ENCODE results near the gene DPP6.
A peak's percentile ranks its signal among the peaks of the same experiment; 100 is the strongest.
"Not testable (repeated sequence)": the region's sequence is repeated elsewhere in the genome, so short reads cannot be mapped to it uniquely, and the experiment has no call there.

DPP6 gene

DNA sequence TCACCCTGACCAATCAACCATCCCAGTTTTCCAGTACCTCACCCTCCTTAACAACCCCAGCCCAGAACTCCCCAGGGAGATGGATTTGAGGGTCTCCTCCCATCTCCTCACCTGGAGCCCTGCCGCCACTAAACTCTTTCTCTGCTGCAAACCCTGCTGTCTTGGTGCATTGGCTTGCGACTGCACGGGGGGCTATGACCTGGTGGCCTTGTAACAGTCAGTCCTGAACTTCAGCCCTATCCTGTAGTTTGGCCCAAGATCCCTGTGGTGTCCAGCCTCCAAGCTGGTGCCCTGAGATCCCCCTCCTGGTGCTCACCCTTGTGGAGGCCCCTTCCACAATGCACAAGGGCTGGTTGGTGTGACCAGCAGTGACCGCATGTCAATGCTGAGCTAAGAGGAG lies 858.8 kb downstream of the DPP6 start:
- no peak for DNase-seq (ENCODE audit: low spot score)

DNA sequence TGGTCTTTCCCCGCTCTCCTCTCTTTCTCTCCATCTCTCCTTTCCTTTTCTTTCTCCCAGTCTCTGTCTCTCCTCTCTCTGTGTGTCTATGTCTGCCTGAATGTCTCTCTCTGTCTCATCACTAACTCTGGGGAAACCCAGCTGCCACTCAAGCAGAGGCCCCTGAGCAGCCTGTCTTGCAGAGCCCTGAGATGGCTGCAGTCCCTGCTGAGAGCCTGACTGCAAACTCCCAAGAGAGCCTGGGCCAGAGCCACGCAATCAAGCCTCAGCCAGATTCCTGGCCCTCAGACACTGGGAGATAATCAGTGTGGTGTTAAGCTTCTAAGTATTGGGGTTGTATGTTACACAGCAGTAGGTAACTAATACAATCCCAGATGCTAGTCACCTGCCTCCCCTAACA lies 859.2 kb downstream of the DPP6 start:
- no peak for DNase-seq (ENCODE audit: low spot score)

DNA sequence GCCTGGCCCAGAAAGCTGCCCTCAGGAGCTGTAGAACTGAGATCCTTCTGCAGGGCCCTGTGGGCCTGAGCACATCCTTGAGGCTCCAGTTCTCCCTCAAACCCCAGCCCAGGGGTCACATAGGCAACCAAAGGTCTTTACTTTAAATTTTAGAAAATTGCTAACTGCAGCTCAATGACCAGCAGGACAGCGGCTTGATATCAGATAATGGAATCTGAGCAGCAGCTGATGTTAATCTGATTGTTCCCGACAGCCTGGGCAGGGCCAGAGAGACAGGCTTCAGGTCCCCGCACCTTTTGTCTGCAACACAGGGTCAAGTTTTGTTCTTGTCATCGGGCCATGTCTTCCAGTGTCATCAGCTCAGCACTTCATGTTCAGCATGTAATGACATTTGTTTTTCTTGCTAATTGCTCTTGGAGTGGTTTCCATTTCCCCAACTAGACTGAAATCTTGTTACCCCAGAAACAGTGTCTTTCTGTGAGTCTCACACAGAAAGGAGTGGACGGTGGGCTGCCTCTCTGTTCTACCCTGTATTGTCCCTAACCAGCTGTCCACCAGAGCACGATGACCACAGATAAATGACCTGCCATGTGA lies 859.8 kb downstream of the DPP6 start:
- DNase-seq (ENCODE audit: low spot score) = no peak

DNA sequence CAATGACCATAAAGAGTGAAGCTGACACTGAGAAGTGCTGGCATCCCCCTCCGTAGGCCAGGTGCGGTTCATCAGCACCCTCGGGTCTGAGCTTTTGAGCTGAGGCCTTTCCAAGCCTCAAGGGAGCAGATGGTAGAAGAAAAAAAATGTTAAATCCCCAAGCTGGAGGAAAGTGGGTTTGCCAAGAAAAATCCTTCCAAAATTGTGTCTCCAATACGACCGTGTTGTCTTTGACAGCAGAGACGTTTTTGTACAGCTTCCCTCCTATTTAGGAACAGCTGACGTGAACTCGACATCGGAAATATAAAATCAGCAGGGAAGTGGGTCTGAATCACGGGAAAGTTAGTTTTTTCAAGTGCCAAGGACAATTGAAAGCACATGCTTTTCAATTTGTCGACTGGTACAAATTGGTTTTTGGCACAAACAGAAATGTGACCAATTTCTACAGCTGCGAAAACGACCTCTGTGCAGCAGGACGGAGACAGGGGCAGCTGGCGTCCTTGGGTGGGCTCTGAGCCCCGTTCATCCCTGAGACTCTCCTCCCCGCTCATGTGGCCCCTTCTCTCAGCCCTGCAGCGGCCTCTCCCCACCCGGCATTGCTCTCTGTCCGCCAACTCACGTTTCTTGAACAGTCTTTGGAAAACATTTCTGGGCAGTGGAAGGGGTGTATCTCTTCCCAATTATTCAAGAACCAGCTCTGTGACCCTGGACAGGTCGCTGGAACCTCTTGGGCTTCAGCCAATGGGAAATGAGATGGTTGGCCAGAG lies 860.9 kb downstream of the DPP6 start:
- no peak for DNase-seq (ENCODE audit: low spot score)

DNA sequence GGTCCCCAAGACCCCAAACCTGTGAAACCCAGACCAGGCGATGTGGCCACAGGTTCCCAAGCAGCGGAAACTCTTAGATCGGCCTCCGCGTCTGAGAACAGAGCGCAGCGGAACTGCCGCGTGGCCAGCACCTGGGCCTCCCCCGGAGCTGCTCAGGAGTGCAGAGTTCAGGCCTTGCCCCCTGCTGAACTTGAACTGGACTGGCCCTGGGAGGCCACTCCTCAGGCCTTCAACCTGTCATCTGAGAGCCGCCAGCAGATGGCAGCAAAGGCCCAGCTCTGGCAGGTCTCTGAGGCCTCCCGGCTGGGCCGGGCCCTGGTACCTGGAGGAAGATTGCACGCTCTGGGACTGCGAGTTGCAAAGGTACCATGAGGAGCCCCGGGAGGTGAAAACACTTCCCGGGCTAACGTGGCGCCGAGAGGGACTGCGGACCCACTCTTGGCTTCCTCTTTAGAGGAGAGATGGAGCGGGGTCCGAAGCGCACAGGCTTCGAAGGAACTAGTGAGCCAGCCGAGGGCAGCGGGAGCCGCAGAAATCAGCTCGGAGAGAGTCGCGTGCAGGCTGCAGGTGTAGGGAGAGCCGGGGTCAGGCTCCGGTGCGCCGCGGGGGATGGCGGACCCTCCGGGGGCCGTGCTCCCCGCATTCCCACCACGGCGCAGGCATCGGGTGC lies 861.6 kb downstream of the DPP6 start:
- peak; percentile 90 for DNase-seq (ENCODE audit: low spot score)

DNA sequence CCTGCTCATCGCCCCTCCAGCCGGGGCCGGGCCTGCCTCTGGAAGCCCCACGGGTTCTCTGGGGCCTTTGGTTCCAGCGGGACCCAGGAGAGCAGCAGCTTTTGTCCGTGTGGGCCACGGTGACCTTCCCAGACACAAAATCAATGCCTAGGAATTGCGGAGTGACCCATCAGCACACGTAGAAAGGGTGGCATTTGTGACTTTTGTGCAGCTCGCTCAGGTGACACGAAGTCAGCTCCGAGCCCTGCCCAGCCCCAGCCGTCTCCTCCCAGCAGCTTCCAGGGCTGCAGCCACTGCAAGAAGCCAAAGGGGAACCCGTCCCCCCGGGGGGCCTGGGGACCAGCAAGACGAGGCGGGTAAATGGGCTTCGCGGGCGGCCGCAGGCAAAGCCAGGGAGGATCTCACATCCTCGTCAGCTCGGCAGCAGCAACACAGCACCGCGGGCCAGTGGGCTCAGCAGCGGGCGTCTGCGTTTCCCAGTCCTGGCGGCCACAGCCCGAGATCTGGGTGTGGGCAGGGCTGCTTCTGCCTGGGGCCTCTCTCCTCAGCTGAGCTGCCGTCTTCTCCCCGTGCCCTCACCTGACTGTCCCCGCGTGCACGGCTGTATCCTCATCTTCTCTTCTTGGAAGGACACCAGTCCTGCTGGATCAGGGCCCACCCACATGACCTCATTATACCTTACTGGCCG lies 862.3 kb downstream of the DPP6 start:
- no peak for DNase-seq (ENCODE audit: low spot score)

DNA sequence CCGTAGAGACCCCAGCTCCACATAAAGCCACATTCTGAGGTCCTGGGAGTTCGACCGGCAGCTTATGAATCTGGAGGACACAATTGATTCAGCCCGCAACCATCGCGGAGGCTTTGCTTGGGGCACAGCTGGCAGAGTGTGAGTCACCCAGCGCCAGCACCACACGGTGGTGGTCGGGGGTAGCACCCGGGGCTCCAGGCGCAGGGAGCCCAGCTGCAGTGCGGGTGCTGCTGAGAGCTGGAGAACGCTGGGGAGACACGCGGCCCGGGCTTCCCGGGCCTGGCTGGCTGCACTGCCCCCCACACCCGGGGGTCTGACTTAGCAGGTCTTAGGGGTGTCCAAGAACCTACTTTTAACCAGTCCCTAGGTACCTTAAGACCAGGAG lies 862.8 kb downstream of the DPP6 start:
- DNase-seq (ENCODE audit: low spot score) = no peak

DNA sequence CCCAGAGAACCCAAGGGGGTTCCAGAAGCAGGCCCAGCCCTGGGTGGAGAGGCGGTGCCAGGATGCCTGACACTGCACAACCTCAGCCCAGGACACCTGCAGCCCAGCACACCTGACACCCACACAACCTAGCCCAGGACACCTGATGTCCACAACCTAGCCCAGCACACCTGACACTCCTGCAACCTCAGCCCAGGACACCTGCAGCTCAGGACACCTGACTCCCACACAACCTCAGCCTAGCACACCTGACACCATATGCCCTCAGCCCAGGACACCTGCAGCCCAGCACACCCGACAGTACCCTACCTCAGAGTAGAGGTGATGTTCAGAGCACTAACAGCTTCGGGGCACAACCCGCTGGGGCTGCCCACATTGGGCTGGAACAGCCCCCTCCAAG lies 863.4 kb downstream of the DPP6 start:
- DNase-seq (ENCODE audit: low spot score) = no peak

DNA sequence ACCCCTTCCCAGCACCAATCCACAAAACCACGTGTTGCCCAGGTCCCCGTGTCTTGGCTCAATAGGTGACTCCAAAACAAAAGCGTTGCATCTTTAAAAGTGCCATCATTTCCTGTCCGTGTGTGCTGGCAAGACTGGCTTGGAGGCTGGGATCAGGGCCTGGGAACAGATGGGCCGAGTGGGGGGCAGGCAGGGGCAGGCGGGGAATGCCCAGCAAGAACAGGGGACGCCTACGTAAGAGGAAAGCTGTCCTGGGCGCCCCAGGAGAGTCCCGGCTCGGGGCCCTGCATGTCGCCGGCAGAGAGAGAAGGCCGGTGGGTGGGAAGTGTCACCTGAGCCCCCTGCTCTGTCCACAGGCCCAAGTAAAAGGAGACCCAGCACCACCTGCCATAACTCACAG lies 864.2 kb downstream of the DPP6 start:
- no peak for DNase-seq (ENCODE audit: low spot score)

DNA sequence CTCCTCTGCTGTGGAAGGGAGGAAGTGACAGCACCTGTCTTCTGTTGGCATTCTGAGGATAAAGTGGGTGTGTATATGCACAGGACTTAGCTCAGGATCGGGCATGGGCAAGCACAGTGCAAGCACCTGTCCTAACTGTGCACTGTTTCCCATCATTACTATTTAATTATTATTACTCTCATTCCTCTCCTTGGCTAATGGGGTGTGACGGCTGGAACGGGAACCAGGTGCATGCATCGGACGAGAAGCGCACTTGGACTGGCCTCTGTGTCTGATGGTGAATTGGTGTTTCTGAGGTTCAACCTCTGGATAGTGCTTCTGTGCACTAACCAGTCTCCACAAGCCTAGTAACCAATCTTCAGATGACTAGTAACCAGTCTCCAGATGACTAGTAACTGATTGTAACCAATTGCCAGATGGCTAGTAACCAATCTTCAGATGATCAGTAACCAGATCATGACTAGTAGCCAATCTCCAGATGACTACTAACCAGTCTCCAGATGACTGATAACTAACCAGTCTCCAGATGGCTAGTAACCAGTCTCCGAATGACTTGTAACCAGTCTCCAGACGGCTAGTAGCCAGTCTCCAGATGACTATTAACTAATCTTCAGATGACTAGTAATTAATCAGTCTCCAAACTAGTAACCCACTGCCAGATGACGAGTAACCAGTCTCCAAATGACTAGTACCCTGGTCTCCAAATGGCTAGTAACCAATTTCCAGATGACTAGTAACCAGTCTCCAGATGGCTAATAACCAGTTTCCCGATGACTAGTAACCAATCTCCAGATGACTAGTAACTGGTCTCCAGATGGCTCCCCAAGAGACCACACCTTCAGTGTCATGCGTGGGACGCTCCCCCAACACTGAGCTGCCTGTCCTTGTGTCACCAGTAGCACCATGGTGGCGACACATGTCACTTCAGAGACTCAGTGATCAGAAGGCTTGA lies 864.9 kb downstream of the DPP6 start:
- DNase-seq (ENCODE audit: low spot score) = no peak

DNA sequence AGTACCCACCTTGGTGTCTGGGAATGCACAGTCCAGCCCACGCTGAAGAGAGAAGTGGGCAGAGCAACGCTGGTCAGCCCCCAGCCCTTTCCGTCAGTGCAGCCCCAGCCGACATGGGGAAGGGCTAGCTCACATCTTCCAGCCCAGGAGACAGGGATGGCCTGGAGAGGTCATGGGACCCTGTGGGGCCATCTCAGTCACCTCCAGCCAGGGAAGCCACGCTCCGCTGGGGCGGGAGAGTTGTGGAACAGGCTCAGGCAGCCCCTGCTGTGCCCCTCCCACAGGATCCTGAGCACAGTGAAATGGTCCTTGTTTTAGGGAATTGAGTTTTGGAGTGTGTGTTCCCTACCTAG lies 865.6 kb downstream of the DPP6 start:
- no peak for DNase-seq (ENCODE audit: low spot score)

DNA sequence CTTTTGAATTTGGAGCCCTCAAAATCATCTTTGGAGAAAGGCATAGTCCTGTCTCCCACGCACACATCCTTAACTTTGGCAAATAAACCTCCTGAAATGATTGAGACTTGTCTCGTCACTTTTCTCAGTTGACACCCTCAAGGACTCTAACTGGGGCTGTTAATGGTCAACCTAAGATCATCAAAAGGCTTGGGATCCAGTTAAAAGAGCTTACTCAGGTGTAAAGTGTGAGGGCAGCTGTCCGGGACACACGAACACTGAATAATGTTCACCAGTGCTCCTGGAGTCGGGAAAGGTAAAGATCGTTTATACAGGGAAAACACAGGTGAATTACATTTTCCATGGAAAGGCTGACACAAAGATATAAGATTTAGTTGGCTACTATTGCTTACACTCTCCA lies 866.1 kb downstream of the DPP6 start:
- no peak for DNase-seq (ENCODE audit: low spot score)

DNA sequence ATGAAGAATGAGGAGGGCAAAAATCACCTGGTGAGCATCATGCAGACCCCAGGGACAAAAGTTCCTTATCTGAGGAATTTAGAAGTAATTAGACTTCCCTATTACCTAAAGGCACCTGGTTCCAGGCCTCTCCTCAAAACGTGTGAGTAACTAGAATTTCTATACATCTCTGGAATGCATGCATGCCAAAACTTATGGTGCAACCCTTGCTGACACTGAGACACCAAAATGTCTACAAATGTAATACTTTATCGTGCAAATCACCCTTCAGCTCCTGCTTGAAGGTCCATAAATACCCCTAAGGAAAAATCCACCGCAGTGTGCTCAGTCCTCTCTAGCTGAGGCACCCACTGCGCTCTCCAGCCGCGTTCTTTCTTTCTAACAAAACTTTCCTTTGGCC lies 866.5 kb downstream of the DPP6 start:
- no peak for DNase-seq (ENCODE audit: low spot score)

DNA sequence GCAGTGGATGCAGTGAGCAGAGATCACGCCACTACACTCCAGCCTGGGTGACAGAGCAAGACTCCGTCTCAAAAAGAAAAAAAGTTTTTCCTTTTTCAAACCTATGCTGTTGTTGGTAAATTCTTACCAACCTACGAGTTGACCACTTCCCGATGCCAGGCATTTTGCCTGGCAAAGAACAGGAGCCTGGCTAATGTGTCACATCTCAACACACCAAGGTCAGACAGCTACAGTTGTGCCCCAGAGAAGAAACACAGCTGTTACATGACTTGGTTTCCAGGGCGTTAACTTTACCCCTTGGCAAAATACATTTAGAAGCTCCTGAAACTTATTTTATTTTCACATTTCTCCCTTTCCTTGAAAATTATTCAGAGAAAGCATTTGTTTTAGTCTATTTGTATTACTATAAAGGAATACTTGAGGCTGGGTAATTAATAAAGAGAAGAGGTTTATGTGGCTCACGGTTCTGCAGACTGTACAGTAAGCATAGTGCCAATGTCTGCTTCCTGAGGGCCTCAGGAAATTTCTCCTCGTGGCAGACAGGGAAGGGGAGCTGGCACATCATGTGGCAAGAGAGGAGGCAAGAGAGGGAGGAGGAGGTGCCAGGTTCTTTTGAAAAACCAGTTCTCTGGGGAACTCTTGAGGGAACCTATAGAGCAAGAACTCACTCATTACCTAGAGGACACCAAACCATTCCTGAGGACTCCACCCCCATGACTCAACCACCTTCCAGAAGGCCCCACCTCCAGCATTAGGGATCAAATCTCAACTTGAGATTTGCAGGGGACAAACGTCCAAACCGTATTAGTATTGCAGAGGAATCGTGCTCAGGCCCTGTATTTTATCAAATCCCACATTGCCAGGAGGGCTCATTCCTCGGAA lies 867.4 kb downstream of the DPP6 start:
- DNase-seq (ENCODE audit: low spot score) = no peak

DNA sequence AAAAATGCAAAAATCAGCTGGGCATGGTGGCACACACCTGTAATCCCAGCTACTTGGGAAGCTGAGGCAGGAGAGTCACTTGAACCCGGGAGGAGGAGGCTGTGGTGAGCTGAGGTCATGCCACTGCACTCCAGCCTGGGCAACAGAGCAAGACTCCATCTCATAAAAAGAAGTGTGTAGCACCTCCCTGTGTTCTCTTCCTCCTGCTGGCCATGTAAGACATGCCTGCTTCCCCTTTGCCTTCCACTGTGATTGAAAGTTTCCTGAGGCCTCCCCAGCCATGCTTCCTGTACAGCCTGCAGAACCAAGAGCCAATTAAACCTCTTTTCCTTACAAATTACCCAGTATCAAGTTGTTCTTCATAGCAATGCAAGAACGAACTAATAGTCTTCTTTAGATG lies 870.3 kb downstream of the DPP6 start:
- not testable (repeated sequence) for DNase-seq (ENCODE audit: low spot score)

DNA sequence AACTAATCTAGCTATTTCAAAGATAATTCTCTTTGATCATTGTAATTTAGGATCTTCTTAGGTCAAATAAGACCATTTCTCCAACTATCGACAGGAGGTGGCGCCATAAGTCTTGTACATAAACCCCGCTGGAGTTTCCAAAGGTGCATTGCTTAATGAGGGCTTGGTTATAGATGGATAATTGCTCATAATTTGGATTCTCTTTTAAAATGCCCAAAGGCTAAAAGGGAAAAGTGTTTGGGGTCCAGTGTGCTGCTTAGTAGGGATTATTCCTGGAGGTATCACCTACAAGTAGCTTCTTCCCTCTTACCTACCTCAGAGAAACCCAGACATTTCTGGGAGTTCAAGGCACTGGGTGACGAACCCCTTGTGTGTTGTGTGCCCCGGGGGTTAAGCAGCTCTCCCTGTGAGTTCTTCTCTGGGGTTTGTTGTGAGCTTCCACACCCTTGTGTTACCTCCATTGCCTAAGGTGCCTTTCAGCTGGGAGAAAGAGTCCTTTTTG lies 875.5 kb downstream of the DPP6 start:
- DNase-seq (ENCODE audit: low spot score) = peak; percentile 62

DNA sequence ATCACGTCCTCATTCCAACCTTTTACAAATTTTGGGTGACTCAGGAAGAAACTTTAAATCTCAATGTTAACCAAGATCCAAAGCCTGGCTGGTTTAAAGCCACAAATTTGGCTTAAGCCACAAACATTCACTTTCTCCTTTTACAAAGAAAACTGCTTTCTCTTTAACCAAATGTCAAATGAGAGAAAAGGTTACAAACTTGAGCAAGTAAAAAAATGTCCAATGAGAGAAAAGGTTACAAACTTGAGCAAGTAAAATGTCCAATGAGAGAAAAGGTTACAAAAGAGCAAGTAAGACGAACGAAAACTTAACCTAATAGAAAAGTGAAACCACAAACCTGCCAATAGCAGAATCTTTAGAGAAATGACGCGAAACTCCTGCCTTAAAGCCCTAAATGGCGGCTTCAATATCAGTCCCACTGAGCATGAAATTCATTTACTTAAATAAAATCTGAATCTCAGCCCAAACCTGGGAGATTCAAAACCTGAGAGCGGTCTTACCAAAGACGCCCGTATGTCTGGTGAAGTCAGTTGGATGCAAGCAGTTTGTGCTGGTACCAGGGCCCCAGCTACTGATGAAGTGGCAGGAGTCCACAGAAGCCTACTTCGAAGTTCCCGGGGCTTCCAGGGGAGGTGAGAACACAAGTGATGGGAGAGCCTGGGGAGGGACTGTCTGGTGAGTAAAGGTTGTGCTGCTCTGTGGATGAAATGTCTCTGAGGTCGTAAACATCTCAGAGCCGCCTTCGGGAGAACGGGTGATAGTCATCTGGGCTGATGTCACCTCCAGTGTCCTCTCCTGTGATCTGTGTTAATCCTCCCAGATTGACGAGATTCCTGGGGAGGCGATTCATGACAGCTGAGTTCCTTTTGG lies 876.2 kb downstream of the DPP6 start:
- DNase-seq (ENCODE audit: low spot score) = no peak

DNA sequence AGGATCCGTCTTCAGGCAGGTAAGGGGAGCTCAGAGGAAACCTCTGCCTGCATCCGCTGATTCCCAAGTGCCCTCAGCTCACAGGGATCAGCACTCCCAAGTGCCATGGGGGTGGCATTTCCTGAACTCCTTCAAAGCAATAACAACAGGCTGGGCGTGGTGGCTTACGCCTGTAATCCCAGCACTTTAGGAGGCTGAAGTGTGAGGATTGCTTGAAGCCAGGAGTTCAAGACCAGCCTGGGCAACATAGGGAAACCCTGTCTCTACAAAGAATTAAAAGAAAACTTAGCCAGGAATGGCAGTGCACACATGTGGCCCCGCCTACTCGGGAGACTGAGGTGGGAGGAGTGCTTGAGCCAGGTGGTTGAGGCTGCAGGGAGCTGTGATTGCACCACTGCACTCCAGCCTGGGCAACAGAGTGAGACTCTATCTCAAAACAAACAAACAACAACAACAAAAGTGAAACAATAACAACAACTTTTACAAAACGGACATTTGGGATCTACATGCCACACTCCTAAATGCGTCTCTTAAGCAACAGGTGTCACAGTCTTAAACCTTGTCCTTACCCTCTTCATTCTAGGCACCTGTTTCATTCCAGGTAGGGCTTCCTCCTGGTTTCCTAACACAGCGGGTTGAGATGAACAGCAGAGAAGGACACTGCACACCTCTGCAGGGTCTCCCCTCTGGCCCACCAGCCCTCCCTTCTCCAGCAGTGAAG lies 877.0 kb downstream of the DPP6 start:
- DNase-seq (ENCODE audit: low spot score) = no peak

DNA sequence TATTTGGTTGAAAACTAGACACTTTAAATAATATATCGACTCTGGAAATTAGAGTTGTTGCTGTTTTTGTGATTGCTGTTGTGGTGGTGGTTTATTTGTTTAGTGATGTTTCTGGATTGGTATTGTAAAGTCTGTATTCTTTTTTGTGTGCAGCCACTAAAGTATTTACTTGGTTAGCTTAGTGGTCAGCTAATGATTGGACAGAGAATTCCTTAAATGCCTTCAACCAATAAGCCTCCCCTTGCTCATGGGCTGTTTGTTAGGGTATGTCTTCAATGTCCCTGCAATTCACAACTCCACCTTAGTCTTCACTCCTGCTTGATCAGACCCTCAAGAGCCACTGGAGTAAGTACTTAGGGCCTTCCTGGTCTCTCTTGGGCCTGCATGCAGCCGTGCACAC lies 879.7 kb downstream of the DPP6 start:
- no peak for DNase-seq (ENCODE audit: low spot score)
